GM18907 (cell line): ENCODE data around the gene APC2.
"Not testable (repeated sequence)": the region's sequence is repeated elsewhere in the genome, so short reads cannot be mapped to it uniquely, and the experiment has no call there.

Source experiments
- ATAC-seq: cut with Tn5 transposase; IDR thresholded peaks from one replicate; pipeline ENCODE4 v1.9.1; 2021; ENCODE audit warnings: mild to moderate bottlenecking, moderate library complexity; ENCODE audit not compliant: unreplicated experiment

Gene APC2

DNA sequence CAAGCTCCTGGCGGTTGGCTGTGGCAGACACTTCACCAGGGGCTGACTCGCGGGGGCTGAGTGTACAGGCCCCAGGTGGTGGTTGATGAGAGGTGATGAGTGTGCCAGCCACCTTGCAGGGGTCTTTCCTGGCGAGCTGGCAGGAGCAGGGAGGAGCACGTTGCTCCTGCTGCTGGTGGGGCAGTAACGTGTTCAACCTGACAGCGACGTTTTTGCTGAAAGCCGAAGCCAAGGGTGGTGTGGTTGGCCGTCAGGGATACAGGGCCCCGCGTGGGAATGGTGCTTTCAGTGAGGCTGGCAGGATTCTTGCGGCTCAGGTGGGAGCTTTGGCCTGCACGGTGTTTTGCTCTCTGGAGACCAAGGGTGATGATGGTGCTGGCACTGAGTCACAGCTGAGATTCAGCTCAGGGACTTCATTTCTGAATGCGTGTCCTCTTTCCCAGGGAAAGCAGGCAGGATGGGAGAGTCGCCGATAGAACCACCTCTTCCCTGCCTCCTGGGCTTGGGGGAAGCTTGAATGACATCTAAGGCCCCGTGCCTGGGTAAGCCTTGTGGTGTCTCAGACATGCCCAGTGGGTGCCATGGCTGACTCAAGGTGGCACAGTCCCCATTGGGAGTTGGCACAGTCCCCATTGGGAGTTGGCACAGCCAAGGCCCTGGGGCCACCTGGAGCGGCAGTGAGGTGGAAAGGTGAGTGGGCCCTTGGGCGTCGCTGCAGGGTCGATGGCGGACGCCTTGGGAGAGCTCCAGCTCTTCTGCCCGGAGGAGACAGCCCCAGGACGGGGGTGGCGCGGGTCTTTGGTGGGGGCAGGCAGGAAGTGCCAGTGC lies 33.7 kb upstream of the APC2 start:
- ATAC-seq: no peak

DNA sequence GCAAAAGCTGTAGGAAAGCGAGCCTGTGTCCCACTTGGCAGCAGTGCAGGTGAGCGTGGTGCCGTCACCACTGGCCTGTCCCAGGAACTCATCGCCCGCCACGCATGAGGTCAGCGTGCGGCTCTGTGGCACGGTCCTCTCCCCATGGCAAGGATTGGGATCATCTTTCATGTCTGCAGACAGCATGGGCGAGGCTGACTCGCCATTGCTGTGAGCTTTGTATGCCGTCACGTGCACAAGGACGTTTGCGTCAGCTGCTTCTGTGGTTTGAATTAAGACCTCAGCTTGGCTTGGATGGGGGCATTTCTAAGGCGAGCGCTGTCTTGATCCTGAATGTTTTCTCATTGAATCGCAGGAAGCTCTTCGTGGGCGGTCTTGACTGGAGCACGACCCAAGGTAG lies 32.8 kb upstream of the APC2 start:
- no peak for ATAC-seq

DNA sequence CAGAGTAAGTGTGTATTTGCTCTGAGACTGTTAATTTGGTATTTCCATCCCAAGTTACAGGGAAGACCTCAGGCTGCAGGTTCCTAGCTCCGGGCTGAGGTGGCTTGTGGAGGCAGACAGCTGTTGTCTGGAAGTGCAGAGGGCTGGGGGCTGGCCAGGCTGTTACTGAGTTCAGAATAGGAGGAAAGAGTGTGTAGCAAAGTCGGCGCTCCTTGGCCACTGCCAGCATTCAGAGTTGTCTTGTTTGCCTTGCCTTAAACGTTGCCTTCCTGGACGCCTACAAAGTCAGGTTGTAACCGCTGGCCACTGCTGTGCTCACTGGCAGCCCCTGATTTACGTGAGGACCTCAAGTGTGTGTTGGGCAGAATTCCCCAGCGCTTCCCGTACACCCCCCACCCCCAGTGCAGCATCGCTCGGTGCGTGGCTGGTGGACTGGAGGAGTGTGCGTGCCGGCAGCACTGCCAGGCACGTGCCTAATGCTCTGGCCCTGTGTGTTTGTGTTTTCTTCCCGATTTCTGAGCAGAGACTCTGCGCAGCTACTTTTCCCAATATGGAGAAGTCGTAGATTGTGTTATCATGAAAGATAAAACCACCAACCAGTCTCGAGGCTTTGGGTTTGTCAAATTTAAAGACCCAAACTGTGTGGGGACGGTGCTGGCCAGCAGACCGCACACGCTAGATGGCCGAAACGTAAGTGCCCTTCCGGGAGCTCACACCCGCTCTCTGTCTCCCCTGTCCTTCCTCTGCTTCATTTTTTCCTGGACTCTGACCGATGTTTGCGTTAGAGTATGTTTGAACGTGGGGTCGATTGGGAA lies 32.0 kb upstream of the APC2 start:
- no peak for ATAC-seq

DNA sequence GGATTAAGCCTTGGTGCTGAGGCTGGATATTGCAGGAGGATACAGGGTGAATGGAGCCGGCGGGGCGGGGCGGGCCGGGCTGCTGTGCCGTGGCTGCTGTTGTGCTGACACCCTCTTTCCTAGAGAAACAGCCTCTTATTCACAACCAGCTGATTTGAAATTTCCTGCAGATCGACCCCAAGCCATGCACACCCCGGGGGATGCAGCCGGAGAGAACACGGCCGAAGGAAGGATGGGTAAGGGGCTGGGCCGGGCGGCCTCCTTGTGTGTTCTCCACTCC lies 31.5 kb upstream of the APC2 start:
- ATAC-seq: no peak

DNA sequence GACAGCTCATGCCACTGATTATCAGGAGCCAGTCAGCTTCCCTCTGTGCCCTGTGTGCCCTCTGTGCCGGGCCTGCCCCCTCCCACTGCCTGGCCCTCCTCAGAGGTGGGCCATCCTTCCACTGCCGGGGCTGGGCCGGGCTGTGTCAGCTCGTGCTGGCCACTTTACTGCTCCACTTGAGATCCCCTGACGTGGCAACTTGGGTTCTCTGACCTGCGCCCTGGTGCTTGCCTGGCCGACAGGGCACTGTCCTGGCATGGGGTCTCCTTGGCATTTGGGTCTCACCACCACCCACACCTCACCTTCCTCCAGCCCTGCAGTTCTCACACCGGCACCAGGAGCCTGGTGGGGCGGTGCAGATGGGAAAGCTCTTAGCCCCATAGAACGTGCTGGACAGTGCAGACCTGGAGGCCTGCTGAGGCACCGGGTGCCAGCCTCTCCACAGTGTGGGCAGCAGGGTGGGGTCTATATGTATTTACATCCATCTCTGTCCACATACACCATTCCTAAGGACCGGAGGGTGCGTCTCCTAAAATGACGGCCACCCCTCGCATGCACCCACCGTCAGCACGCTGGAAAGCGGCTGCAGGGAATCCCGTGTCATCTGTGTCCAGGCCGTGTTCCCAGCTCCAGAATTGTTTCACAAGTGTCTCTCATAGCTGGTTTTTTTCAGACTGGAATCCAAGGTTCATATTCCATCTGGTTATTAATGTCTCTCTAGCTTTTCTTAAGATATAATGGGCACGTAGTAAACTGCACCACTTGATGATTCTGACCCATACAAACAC lies 30.8 kb upstream of the APC2 start:
- ATAC-seq: no peak

DNA sequence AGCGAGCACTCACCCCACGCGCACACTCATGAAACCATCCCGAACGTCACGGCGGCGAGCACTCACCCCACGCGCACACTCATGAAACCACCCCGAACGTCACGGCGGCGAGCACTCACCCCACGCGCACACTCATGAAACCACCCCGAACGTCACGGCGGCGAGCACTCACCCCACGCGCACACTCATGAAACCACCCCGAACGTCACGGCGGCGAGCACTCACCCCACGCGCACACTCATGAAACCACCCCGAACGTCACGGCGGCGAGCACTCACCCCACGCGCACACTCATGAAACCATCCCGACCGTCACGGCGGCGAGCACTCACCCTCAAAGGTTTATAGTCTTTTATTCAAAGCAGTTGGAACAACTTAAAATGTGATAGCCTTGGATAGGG lies 29.8 kb upstream of the APC2 start:
- not testable (repeated sequence) for ATAC-seq

DNA sequence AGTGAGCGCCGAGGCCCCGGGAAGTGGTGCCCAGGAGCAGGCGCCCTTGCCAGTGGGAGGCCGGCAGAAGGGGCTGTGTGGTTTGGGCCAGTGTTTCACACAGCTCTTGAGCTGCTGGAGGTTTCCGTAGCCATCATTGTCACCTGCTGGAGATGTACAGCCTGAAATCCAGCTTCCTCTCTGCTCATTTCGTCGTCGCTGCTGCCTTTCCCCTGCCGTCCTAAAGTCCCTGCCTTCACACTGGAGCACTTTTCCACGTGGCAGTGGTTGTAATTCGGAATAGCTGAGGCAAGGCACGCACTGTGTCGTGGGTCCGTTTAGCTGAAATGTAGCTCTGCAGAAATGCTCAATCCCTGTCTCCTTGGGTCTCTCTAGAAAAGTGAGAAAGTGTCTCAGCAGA lies 29.3 kb upstream of the APC2 start:
- ATAC-seq: no peak

DNA sequence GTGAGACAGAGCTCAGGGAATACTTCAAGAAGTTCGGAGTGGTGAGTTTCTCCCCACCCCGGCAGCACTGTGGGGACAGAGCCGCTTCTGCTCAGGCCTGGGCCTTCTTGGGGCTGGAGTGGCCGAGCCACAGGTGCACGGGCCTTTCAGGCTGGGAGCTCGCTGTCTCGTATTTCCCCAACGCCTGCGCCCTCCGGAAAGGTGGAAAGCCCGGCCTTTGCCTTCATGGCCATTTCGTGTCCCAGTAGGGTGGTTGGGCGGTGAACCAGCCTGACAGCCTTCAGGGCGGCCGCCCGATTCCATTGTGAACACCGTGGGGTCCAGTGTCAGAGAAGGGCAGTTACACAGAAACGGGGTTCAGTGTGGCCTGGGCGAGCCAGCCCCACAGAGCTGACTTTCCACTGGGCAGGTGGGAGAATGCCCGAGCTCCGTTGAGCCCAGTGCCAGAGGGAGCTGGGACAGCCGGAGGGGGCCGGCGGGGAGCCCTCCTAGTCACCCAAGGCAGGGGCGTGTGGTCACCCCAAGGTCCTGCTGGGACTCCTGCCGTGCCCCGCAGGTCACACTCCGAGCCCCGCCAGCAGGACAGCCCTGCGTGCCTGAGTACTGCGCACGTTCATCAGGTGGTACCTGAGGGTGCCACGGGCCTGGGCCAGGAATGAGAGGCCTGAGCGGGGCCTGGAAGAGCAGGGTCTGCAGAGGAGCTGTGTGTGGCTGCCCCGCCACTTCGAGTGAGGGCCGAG lies 28.5 kb upstream of the APC2 start:
- no peak for ATAC-seq

DNA sequence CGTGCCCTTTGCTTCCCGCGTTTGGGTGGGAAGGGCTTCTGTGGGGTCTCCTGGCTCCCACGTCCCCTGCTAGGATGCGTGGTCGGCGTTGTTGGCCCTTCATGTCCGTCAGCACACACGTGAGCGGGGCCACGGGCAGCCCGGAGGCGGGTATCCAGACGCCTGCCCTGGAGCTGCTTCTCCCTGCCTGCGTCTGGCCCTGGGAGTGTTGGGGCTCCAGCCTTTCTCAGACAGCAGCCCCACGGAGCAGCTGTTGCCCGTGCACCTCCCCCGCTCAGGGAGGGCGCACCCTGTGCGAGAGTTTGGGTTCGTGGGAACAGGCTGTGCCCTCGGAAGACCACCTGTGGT lies 28.0 kb upstream of the APC2 start:
- ATAC-seq: no peak

DNA sequence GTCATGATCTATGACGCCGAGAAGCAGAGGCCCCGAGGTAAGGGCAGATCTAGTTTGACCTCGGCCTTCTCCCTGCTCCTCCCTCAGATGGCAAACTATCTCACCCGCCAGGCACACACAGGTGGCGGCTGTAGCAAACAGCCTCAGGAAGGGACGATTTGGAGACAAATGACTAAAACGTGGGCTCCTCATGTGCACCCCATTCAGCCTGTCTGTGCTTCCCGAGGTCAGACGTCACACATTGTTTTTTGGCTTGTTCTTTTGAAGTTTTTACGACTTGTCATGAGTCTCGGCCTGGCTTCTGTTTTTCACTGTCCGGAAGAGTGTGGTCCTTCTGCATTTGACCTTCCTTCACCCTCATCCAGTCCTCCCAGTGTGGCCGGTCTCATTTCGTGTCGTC lies 27.6 kb upstream of the APC2 start:
- no peak for ATAC-seq

DNA sequence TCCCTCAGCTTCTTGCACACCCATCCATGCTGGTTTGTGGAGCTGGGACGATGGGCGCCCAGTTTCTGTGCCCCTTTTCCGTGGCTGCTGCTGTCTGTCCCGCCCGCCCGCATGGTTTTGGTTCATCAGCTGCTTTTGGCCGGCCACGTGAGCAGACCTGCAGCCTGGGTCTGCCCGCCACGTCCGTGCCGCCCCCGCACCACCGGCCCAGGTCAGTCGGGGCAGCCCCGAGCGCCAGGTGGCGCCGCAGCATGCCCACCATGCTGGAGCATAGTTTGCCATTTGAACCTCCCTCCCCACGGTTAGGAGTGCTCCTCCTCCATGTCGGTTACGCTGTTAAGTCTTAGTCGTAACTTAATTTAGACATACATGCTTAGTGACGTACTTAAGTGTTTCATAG lies 27.0 kb upstream of the APC2 start:
- ATAC-seq: no peak

DNA sequence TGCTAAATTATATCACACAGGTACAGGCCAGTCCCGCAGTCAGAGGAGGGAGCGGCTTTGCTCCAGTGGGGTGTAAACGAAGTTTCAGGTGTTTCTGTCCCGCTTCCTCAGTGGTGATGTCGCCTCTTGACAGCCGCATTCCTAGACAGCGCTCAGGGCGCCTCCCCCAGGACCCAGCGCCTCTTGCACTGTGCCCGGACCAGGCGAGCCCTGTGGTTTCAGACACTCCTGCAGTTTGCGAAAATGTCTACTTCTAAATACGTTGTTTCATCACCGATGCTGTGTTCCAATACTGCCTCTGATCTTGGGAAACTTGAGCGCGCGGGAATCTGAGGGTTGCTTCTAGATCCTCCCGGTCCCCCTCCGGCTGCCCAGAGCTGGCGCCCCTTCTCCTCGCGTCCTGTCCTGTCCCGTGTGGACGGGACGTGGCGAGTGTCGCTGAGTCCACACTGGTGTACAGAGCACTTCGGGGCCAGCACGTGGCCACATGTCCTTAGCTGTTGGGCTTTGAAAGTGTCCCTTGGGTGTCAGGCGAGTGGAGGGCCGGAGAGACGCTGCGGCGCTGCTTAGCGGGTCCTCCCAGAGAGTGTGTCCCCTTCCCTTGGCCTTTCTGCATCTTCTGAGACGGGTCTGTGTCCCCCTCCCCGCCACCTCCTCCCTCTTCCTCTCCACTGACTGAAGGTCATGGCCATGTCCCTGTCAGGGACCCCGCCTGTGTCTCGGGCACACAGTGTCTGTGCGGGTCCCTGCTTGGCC lies 26.3 kb upstream of the APC2 start:
- ATAC-seq: no peak

DNA sequence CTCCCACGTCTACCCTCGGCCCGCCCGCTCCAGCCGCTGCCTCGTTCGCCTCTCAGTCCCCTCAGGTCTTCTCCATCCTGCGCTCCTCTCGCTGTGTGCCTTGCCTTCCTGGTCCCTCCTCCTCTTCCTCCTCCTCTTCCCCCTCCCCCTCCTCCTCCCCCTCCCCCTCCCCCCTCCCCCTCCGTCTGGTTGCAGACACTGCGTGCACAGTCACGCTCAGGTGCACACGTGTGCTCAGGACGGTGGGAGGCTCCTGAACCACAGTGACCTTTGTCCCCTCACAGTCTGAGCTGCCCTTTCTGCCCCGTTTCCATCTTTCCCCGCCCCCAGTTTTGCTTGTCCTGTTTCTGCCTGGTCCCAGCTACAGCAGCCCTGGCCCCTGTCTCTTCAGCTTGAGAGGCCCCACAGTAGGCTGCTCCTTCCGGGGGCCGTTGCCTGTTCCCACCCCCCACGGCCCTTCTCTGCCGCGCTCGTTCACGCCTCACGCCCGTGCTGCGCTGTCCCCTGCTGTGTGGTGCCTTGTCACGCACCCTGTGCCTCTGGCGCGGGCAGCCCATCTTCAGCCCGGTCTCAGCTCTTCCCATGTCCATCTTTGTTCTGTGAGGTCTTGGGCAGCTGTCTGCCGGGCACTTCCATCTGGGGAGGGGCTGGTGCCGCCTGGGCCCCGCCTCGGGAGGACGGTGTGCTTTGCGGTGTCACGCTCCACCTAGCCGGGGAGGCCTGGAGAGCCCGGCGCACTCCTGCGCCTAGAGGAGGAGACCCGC lies 25.5 kb upstream of the APC2 start:
- ATAC-seq: no peak

DNA sequence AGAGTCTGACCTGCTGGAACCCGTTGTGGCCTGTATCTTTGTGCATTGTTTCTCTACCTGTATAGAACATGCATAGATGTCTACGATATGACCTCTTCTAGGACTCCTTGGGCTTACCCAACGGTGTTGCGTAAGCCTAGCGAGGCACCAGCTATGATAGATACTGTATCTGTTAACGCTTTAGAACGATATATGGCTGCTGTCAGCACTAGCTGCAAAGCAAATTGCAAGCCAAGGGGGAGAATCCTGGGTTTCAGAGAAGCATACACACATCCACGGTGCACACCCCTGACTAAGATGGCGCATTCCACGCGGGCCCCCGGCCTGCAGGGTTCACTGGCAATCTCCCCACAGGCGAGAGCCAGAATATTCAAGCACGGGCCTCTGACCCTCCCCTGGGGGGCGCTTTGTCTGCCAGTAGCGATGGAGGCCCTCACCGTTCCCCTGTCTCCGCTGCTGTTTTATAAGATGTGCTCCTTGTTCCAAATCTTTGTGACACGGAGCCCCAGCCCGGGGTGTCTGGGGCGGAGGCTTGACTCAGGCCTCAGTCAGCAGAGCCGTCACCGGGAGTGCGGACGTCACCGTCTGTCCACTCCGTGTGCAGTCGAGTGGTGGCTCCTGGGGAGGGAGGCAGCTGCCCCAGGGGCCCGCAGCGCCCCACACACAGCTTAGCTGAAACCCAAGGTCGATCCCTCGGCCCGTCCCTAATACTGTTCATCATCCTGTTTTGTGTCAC lies 24.7 kb upstream of the APC2 start:
- no peak for ATAC-seq

DNA sequence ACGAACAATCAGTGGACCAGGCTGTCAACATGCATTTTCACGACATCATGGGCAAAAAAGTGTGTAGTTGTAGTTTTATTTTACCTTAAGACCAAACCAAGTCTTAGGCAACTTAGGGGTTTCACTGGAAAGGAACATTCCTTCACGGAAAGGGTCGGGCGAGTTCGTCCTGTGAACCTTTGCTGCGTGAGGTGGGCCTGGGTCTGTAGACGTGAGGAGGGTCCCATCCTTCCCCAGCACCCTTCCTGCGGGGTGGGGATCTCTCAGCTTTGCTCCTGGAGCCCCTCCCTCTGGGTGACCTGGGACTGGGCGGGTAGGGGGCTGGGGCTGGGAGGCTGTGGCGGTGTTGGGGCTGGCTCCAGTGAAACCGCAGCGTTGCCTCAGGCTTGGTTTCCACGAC lies 24.0 kb upstream of the APC2 start:
- ATAC-seq: no peak

DNA sequence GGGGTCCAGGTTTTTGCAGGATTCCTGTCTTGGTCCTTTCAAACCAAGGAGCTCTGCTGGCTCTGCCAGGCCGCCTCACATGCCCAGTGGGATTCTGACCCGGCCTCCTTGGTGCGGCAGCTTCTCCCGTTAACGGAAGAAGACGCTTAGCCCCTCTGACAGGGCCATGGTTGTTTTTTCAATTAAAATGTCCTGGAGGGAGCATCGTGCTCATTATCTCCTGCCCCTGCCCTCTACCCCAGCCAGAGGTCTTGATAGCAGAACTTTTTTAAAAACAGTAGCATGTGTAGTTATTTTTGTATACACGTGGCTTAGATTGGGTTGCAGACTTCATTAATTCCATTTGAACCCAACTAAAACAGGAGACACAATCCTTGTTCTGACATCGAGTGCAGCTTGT lies 23.2 kb upstream of the APC2 start:
- no peak for ATAC-seq

DNA sequence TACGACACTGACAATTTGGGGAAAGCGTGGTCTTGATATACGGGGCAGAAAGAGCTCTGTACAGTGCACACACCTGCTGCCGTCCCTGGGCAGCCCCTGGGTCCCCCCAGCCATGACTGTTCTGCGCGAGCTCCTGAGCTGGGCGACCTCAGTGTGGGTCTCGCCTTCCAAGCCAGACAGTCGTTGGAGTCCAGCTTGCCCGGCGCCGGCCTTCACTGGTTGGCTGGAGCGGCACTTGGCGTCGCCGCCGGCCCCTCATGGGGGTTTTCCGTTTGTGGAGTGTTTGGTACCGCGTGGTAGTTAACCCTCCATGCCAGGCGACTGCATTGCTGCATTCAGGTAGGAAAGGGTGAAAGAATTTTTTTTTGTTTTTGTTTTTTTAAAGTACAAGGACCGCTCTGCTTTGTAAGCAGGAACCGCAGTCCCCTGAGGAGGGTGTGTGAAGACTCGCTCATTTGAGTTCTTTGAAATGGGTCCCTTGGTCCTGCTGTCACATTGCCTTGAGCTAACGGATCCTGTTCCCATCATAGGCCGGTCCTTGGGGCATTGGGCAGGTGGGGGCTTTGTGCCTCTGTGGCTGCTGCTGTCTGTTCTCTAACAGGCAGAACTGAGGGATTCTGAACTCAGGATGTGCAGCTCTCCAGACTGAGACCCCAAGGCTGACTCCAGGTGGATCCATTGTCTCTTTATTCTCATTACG lies 22.6 kb upstream of the APC2 start:
- no peak for ATAC-seq

DNA sequence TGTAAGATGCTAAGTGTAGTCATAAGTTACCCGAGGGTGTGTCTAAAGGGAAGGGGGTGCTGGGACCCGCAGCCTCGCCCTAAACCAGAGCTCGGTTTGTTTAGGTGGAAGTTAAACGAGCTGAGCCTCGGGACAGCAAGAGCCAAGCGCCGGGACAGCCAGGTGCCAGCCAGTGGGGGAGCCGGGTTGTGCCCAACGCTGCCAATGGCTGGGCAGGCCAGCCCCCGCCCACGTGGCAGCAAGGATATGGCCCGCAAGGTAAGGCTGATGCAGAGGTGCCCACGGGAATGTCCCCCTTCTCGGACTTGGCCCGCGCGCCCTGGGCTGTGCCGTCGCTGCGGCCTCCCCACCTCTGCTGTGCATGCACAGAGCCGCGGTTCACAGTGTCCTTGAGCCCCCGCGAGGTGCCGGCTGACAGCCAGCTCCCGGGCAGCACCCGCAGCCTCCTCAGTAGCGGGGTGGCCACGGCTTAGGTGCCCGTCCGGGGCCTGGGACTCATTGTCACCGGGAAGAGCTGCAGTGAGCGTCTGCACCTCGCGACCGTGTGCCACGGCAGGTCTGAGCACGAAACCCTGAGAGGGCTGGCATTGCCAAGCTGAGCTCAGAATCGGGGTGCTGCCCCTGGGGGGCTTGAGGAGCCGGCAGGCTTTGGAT lies 21.1 kb upstream of the APC2 start:
- ATAC-seq: no peak
